ENCODE data around the gene PACRG.

GRCh38 chr6:162711376-162711775, 16.4 kb upstream of the PACRG start:
- TF ChIP-seq, protein P1, sequence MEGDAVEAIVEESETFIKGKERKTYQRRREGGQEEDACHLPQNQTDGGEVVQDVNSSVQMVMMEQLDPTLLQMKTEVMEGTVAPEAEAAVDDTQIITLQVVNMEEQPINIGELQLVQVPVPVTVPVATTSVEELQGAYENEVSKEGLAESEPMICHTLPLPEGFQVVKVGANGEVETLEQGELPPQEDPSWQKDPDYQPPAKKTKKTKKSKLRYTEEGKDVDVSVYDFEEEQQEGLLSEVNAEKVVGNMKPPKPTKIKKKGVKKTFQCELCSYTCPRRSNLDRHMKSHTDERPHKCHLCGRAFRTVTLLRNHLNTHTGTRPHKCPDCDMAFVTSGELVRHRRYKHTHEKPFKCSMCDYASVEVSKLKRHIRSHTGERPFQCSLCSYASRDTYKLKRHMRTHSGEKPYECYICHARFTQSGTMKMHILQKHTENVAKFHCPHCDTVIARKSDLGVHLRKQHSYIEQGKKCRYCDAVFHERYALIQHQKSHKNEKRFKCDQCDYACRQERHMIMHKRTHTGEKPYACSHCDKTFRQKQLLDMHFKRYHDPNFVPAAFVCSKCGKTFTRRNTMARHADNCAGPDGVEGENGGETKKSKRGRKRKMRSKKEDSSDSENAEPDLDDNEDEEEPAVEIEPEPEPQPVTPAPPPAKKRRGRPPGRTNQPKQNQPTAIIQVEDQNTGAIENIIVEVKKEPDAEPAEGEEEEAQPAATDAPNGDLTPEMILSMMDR (IDR thresholded peaks at IDR 0.05), result no peak
- TF ChIP-seq EP300 (IDR thresholded peaks at IDR 0.05), result no peak
- TF ChIP-seq POLR2A (IDR thresholded peaks at IDR 0.05), result no peak
- TF ChIP-seq POLR2AphosphoS5 (IDR thresholded peaks at IDR 0.05), result no peak

Data from upper lobe of left lung (tissue), 4 donors.